Measurements from ENCODE around the gene PAGE4. TPM values are rescaled to one million over a fixed set of nuclear protein-coding genes. Genes with fewer than 3 reads are reported as not detected.

The PAGE4 gene
- total and polyA plus RNA-seq, 9 of the 15 experiments (the other 6 are each of a cell fraction or from before 2014, with no cell fraction given): 0.99 to 8.0 (median 3.9) TPM

DNA sequence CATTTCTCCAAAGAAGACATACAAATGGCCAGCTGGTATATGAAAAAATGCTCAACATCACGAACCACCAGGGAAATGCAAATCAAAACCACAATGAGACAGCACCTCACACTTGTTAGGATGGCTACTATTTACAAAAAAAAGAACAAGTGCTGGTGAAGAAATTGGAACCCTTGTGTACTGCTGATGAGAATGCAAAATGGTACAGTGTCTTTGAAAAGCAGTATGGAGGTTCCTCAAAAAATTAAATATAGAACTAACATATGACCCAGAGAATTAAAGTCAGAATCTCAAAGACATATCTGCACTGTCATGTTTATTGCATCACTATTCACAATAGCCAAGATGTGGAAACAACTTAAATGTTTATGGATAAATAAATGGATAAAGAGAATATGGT, 20.9 kb downstream of the PAGE4 start (continued):
- TF ChIP-seq ATF3 (IDR thresholded peaks at IDR 0.05) (peak; percentile 88), ATF3 (CRISPR knock-in tag; conservative IDR thresholded peaks at IDR 0.05) (no peak)

GRCh38 chrX:49853661-49854060, 24.6 kb downstream of the PAGE4 start:
- no peak overlapping the region for H2AFZ ChIP-seq (ENCODE audit: low read depth, low read length)
- no peak for TF ChIP-seq KLF6 (CRISPR knock-in tag; IDR thresholded peaks at IDR 0.05; ENCODE audit: borderline replicate concordance)
- no peak for TF ChIP-seq SETDB1 (IDR thresholded peaks at IDR 0.05; ENCODE audit: low read length)
- no peak for TF ChIP-seq MAFK (IDR thresholded peaks at IDR 0.05; ENCODE audit: low read length)
- TF ChIP-seq, protein P1, sequence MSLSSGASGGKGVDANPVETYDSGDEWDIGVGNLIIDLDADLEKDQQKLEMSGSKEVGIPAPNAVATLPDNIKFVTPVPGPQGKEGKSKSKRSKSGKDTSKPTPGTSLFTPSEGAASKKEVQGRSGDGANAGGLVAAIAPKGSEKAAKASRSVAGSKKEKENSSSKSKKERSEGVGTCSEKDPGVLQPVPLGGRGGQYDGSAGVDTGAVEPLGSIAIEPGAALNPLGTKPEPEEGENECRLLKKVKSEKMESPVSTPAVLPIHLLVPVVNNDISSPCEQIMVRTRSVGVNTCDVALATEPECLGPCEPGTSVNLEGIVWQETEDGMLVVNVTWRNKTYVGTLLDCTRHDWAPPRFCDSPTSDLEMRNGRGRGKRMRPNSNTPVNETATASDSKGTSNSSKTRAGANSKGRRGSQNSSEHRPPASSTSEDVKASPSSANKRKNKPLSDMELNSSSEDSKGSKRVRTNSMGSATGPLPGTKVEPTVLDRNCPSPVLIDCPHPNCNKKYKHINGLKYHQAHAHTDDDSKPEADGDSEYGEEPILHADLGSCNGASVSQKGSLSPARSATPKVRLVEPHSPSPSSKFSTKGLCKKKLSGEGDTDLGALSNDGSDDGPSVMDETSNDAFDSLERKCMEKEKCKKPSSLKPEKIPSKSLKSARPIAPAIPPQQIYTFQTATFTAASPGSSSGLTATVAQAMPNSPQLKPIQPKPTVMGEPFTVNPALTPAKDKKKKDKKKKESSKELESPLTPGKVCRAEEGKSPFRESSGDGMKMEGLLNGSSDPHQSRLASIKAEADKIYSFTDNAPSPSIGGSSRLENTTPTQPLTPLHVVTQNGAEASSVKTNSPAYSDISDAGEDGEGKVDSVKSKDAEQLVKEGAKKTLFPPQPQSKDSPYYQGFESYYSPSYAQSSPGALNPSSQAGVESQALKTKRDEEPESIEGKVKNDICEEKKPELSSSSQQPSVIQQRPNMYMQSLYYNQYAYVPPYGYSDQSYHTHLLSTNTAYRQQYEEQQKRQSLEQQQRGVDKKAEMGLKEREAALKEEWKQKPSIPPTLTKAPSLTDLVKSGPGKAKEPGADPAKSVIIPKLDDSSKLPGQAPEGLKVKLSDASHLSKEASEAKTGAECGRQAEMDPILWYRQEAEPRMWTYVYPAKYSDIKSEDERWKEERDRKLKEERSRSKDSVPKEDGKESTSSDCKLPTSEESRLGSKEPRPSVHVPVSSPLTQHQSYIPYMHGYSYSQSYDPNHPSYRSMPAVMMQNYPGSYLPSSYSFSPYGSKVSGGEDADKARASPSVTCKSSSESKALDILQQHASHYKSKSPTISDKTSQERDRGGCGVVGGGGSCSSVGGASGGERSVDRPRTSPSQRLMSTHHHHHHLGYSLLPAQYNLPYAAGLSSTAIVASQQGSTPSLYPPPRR (CRISPR knock-in tag; IDR thresholded peaks at IDR 0.05; ENCODE audit: borderline replicate concordance): no peak
- no peak for TF ChIP-seq NONO (IDR thresholded peaks at IDR 0.05; ENCODE audit: low read depth in 2 of 2, low read length in 1 of 2)
- TF ChIP-seq TRIM28 (IDR thresholded peaks at IDR 0.05): no peak
- no peak for TF ChIP-seq ZNF165 (CRISPR knock-in tag; IDR thresholded peaks at IDR 0.05; ENCODE audit: borderline replicate concordance)
- TF ChIP-seq CBX5 (IDR thresholded peaks at IDR 0.05; ENCODE audit: borderline replicate concordance, low read depth): no peak

More at GRCh38 chrX:49853661-49854060, 24.6 kb downstream of the PAGE4 start:
- intact Hi-C loops (cut with micrococcal nuclease) (no loop called here), in situ Hi-C loops (cut with MboI) (no loop called here)
- POLR2A ChIA-PET: no interaction called here
- DNase-seq (ENCODE audit: extremely low read depth in 1 of 4, low spot score in 3 of 4) (no peak), FAIRE-seq (no peak), ATAC-seq (no peak)
- no peak overlapping the region for H3K9ac ChIP-seq (ENCODE audit: insufficient read depth in 1 of 2, low read depth in 2 of 2, low read length in 2 of 2)
- no peaks in the 10 kb centered on the region for H3K9me1 ChIP-seq (ENCODE audit: control insufficient read depth, insufficient read depth, low read length)
- no peaks in the 10 kb centered on the region for H4K20me1 ChIP-seq (replicated peaks; ENCODE audit: control insufficient read depth, insufficient read depth, low read length)
- no TSS peak for BruUV-seq (replicated peaks)
- H3K36me3 ChIP-seq (ENCODE audit: control insufficient read depth, insufficient read depth, low read length): no peaks in the 10 kb centered on the region
- 38% methylated on average over 6 of the region's 6 CpGs for WGBS (ENCODE audit: insufficient coverage, low coverage, missing lambda C conversion rate)
- H3K27me3 ChIP-seq (ENCODE audit: control insufficient read depth in 2 of 2, insufficient read depth in 2 of 2, low read length in 2 of 2): no peaks in the 10 kb centered on the region
- no peak overlapping the region for H3K4me3 ChIP-seq
- H3K4me2 ChIP-seq (ENCODE audit: insufficient read depth, low read length): no peak overlapping the region
- peaks cover 0 to 5% of the 10 kb centered on the region in 2 experiments; a peak in 2 of 5 replicates for H3K4me1 ChIP-seq (replicated peaks in 1 of 2; ENCODE audit: control insufficient read depth in 2 of 2, insufficient read depth in 2 of 2, low read length in 2 of 2)
- no peaks in the 10 kb centered on the region for H3K79me2 ChIP-seq (ENCODE audit: control insufficient read depth, insufficient read depth, low read length)
- no peak overlapping the region for H3K27ac ChIP-seq (ENCODE audit: extremely low read depth, low read depth, low read length)
- CTCF ChIA-PET (ENCODE audit: low intra/inter-chr PET ratio): no interaction called here
- H3K9me3 ChIP-seq (replicated peaks; ENCODE audit: control insufficient read depth, insufficient read depth, low read depth, low read length): no peaks in the 10 kb centered on the region
